CD4-positive, alpha-beta memory T cell (primary cell): ENCODE measurements around the gene WDR91. TPM values are rescaled to one million over a fixed set of nuclear protein-coding genes. Genes with fewer than 3 reads are reported as not detected.

Source experiments
- CTCF ChIA-PET: fragments of 350-600 bp; sonication (Branson Sonifier 250); formaldehyde crosslinking; loops from one replicate; lab custom pipeline; 2021; ENCODE audit warnings: inconsistent platforms; ENCODE audit not compliant: partially characterized antibody; lab: Charles Lee
- POLR2A ChIA-PET: fragments of 350-600 bp; sonication (Branson Sonifier 250); formaldehyde crosslinking; loops from one replicate; lab custom pipeline; 2021; ENCODE audit not compliant: partially characterized antibody; lab: Charles Lee
- DNase-seq, 5 donors: peaks; one replicate each; pipeline versions ENCODE4 v3.0.0 to v3.0.0-alpha.2; 2020 to 2022; ENCODE audit warnings: mixed read lengths in 1 of 5
- H3K27ac ChIP-seq: one replicate; pipeline ENCODE4 v1.7.0; 2013; ENCODE audit warnings: low read depth, low read length
- H3K27me3 ChIP-seq: 2 replicates; pipeline ENCODE4 v1.7.0; 2013; ENCODE audit warnings: mild to moderate bottlenecking, low read length, moderate library complexity; ENCODE audit not compliant: insufficient read depth
- H3K36me3 ChIP-seq: 2 replicates; pipeline ENCODE4 v1.7.0; 2013; ENCODE audit warnings: mild to moderate bottlenecking, low read length, moderate library complexity; ENCODE audit not compliant: insufficient read depth
- H3K4me1 ChIP-seq: 2 replicates; pipeline ENCODE4 v1.7.0; 2013; ENCODE audit warnings: mild to moderate bottlenecking, low read length, moderate library complexity; ENCODE audit not compliant: insufficient read depth
- H3K4me3 ChIP-seq, 2 donors: one replicate each; pipeline ENCODE4 v1.7.0; 2013; ENCODE audit warnings: low read length in 2 of 2, mild to moderate bottlenecking in 1 of 2
- H3K9me3 ChIP-seq, 2 donors: one replicate each; pipeline ENCODE4 v1.7.0; 2013; ENCODE audit warnings: low read length in 2 of 2, control low read depth in 1 of 2; ENCODE audit not compliant: control insufficient read depth in 1 of 2
- H3K27ac Mint-ChIP-seq, 7 donors: one replicate each; pipeline ENCODE4 v1.8.0; 2020 to 2021; ENCODE audit warnings: mixed read lengths in 7 of 7, mild to moderate bottlenecking in 6 of 7, inconsistent platforms in 3 of 7, moderate library complexity in 3 of 7
- H3K27me3 Mint-ChIP-seq, 2 donors: one replicate each; pipeline ENCODE4 v1.8.0; 2020 to 2021; ENCODE audit warnings: mixed read lengths in 2 of 2
- H3K36me3 Mint-ChIP-seq, 2 donors: one replicate each; pipeline ENCODE4 v1.8.0; 2020 to 2021; ENCODE audit warnings: mixed read lengths in 2 of 2, inconsistent platforms in 1 of 2, mild to moderate bottlenecking in 1 of 2
- H3K4me1 Mint-ChIP-seq, 4 donors: one replicate each; pipeline ENCODE4 v1.8.0; 2020 to 2021; ENCODE audit warnings: mixed read lengths in 4 of 4, mild to moderate bottlenecking in 1 of 4
- H3K4me3 Mint-ChIP-seq, 8 donors: one replicate each; pipeline ENCODE4 v1.8.0; 2020 to 2021; ENCODE audit warnings: mixed read lengths in 8 of 8, mild to moderate bottlenecking in 7 of 8, moderate library complexity in 6 of 8, inconsistent platforms in 3 of 8
- H3K9me3 Mint-ChIP-seq, 8 donors: one replicate each; pipeline ENCODE4 v1.8.0; 2020 to 2021; ENCODE audit warnings: mixed read lengths in 8 of 8, mild to moderate bottlenecking in 5 of 8, inconsistent platforms in 3 of 8, moderate library complexity in 1 of 8
- intact Hi-C: fragments of 100-400 bp; cut with micrococcal nuclease; formaldehyde crosslinking; loops from one replicate; pipeline ENCODE4 v1.15.1; 2023
- polyA plus RNA-seq, 2 donors: library from polyadenylated mRNA; unstranded; fragments of 300-500 nt; fragmentation: Illumina TruSeq; gene quantifications; one replicate each; pipeline ENCODE4 v1.2.3, GENCODE V29; 2021
- total RNA-seq, 2 experiments: library from RNA; stranded (reverse); gene quantifications; one replicate each; pipeline ENCODE4 v1.2.3, GENCODE V29; 2021

WDR91 gene
- total and polyA plus RNA-seq, 4 experiments from 2014 or later: 2.3 to 29.4 (median 19.0) TPM

GRCh38 chr7:135233570-135233969 lies 22.2 kb upstream of the WDR91 start, which contains the start of gene STRA8:
Gene STRA8, plus strand, starts transcription at chr7:135233838. Its CDS starts 6,687 bp downstream, at chr7:135240525.
- H3K27ac ChIP-seq: no peak within 1 kb of the TSS
- DNase-seq: no peak
- H3K9me3 ChIP-seq: no peaks in the 10 kb centered on the region
- H3K4me1 ChIP-seq: no peaks in the 10 kb centered on the region
- H3K36me3 ChIP-seq: no peaks in the 10 kb centered on the region
- CTCF ChIA-PET: no interaction called here
- peaks cover 0 to under 1% (median 0%) of the 10 kb centered on the region in 8 donors for H3K9me3 Mint-ChIP-seq
- no peak within 1 kb of the TSS for H3K4me3 Mint-ChIP-seq
- peaks cover 0 to 3% (median 1%) of the 10 kb centered on the region in 4 donors for H3K4me1 Mint-ChIP-seq
- intact Hi-C loops: no loop called here
- H3K27me3 Mint-ChIP-seq: no peaks in the 10 kb centered on the region
- H3K27ac Mint-ChIP-seq: no peak within 1 kb of the TSS
- POLR2A ChIA-PET: no interaction called here
- H3K4me3 ChIP-seq: no peak within 1 kb of the TSS
- no peaks in the 10 kb centered on the region for H3K36me3 Mint-ChIP-seq
- no peaks in the 10 kb centered on the region for H3K27me3 ChIP-seq

- ChIA-PET POLR2A (no interaction called here), CTCF (no interaction called here)
- H3K4me3 Mint-ChIP-seq: no peak overlapping the region
- H3K9me3 Mint-ChIP-seq: peaks cover 0 to 2% (median 0%) of the 10 kb centered on the region in 8 donors
- no peaks in the 10 kb centered on the region for H3K36me3 Mint-ChIP-seq
- Histone ChIP-seq H3K4me3 (no peak overlapping the region), H3K36me3 (no peaks in the 10 kb centered on the region), H3K4me1 (no peaks in the 10 kb centered on the region), H3K27ac (no peak overlapping the region), H3K27me3 (no peaks in the 10 kb centered on the region), H3K9me3 (no peaks in the 10 kb centered on the region)
- no peaks in the 10 kb centered on the region for H3K27me3 Mint-ChIP-seq
- intact Hi-C loops: no loop called here
- peaks cover 0 to 3% (median 1%) of the 10 kb centered on the region in 4 donors for H3K4me1 Mint-ChIP-seq
- DNase-seq: no peak
- no peak overlapping the region for H3K27ac Mint-ChIP-seq
Measured at GRCh38 chr7:135232720-135233119, 21.4 kb upstream of the WDR91 start.

- no peaks in the 10 kb centered on the region for H3K27me3 ChIP-seq
- DNase-seq: no peak
- no peak overlapping the region for H3K27ac ChIP-seq
- H3K36me3 ChIP-seq: no peaks in the 10 kb centered on the region
- H3K27ac Mint-ChIP-seq: no peak overlapping the region
- H3K27me3 Mint-ChIP-seq: no peaks in the 10 kb centered on the region
- H3K4me1 ChIP-seq: no peaks in the 10 kb centered on the region
- H3K4me3 Mint-ChIP-seq: no peak overlapping the region
- H3K4me3 ChIP-seq: no peak overlapping the region
- peaks cover 0 to 2% (median 0%) of the 10 kb centered on the region in 8 donors for H3K9me3 Mint-ChIP-seq
- CTCF ChIA-PET: no interaction called here
- no peaks in the 10 kb centered on the region for H3K36me3 Mint-ChIP-seq
- intact Hi-C loops: no loop called here
- peaks cover 0 to 3% (median 1%) of the 10 kb centered on the region in 4 donors for H3K4me1 Mint-ChIP-seq
- no peaks in the 10 kb centered on the region for H3K9me3 ChIP-seq
- POLR2A ChIA-PET: no interaction called here
Measured at GRCh38 chr7:135232087-135232486, 20.8 kb upstream of the WDR91 start.

GRCh38 chr7:135231686-135232085 lies 20.4 kb upstream of the WDR91 start:
- Mint-ChIP-seq H3K36me3 (no peaks in the 10 kb centered on the region), H3K4me1 (peaks cover 0 to under 1% (median under 1%) of the 10 kb centered on the region in 4 donors), H3K9me3 (peaks cover 0 to 2% (median 0%) of the 10 kb centered on the region in 8 donors), H3K27me3 (no peaks in the 10 kb centered on the region), H3K4me3 (no peak overlapping the region), H3K27ac (no peak overlapping the region)
- Histone ChIP-seq H3K9me3 (no peaks in the 10 kb centered on the region), H3K27me3 (no peaks in the 10 kb centered on the region), H3K36me3 (no peaks in the 10 kb centered on the region), H3K4me1 (no peaks in the 10 kb centered on the region), H3K27ac (no peak overlapping the region), H3K4me3 (no peak overlapping the region)
- CTCF ChIA-PET: interaction anchor here (0.5 kb wide), 1 partner anchor 279 kb away, joined by 4 read pairs; no protein-coding TSS in a partner anchor
- POLR2A ChIA-PET: no interaction called here
- intact Hi-C loops: no loop called here
- DNase-seq: no peak

GRCh38 chr7:135224027-135224426 lies 12.7 kb upstream of the WDR91 start:
- H3K27ac Mint-ChIP-seq: no peak overlapping the region

GRCh38 chr7:135217645-135218509 lies 6.6 kb upstream of the WDR91 start:
- no peaks in the 10 kb centered on the region for H3K4me1 Mint-ChIP-seq
- no peaks in the 10 kb centered on the region for H3K9me3 ChIP-seq

More at GRCh38 chr7:135224027-135224426, 12.7 kb upstream of the WDR91 start:
- Histone ChIP-seq H3K9me3 (no peaks in the 10 kb centered on the region), H3K36me3 (no peaks in the 10 kb centered on the region), H3K4me1 (peaks cover 6% of the 10 kb centered on the region), H3K27ac (no peak overlapping the region), H3K4me3 (no peak overlapping the region), H3K27me3 (no peaks in the 10 kb centered on the region)
- H3K9me3 Mint-ChIP-seq: peaks cover 0 to 5% (median 0%) of the 10 kb centered on the region in 8 donors
- peak overlapping the region in 1 of 8 donors; percentile 32 for H3K4me3 Mint-ChIP-seq
- intact Hi-C loops: no loop called here
- ChIA-PET POLR2A (no interaction called here), CTCF (interaction anchor here (1.0 kb wide), 1 partner anchor 56 kb away, joined by 3 read pairs; no protein-coding TSS in a partner anchor)
- DNase-seq: no peak
- H3K27me3 Mint-ChIP-seq: no peaks in the 10 kb centered on the region
- H3K4me1 Mint-ChIP-seq: peaks cover 6 to 13% (median 10%) of the 10 kb centered on the region in 4 donors
- H3K36me3 Mint-ChIP-seq: no peaks in the 10 kb centered on the region

GRCh38 chr7:135215698-135216097 lies 4.4 kb upstream of the WDR91 start:
- Mint-ChIP-seq H3K4me1 (peaks cover under 1 to 12% (median 5%) of the 10 kb centered on the region in 4 donors), H3K27ac (no peak overlapping the region), H3K4me3 (no peak overlapping the region), H3K36me3 (peaks cover 0 to 5% of the 10 kb centered on the region in 2 donors), H3K27me3 (peaks cover 2 to 4% of the 10 kb centered on the region in 2 donors), H3K9me3 (peaks cover 0 to 3% (median 0%) of the 10 kb centered on the region in 8 donors)
- H3K27ac ChIP-seq: no peak overlapping the region
- ChIA-PET POLR2A (no interaction called here), CTCF (no interaction called here)
- no peaks in the 10 kb centered on the region for H3K27me3 ChIP-seq
- DNase-seq: no peak
- H3K9me3 ChIP-seq: no peaks in the 10 kb centered on the region
- H3K36me3 ChIP-seq: no peaks in the 10 kb centered on the region
- peaks cover 8% of the 10 kb centered on the region for H3K4me1 ChIP-seq
- H3K4me3 ChIP-seq: no peak overlapping the region
- intact Hi-C loops: no loop called here

More at GRCh38 chr7:135217645-135218509, 6.6 kb upstream of the WDR91 start:
- Mint-ChIP-seq H3K27ac (no peak overlapping the region), H3K9me3 (peaks cover 0 to 3% (median 0%) of the 10 kb centered on the region in 8 donors), H3K4me3 (no peak overlapping the region), H3K36me3 (no peaks in the 10 kb centered on the region), H3K27me3 (peaks cover 2 to 4% of the 10 kb centered on the region in 2 donors)
- intact Hi-C loops: no loop called here
- CTCF ChIA-PET: interaction anchor here (2.1 kb wide), 1 partner anchor 57 kb away, joined by 5 read pairs; no protein-coding TSS in a partner anchor
- H3K27ac ChIP-seq: no peak overlapping the region
- H3K4me1 ChIP-seq: no peaks in the 10 kb centered on the region
- DNase-seq: no peak
- H3K27me3 ChIP-seq: no peaks in the 10 kb centered on the region
- POLR2A ChIA-PET: no interaction called here
- no peaks in the 10 kb centered on the region for H3K36me3 ChIP-seq
- H3K4me3 ChIP-seq: no peak overlapping the region
